ENCODE measurements around the gene MAP2K1. TPM values are rescaled to one million over a fixed set of nuclear protein-coding genes. Genes with fewer than 3 reads are reported as not detected.

The MAP2K1 gene
- total RNA-seq, 1 donor from 2014 or later = 21.2 TPM

GRCh38 chr15:66405007-66405406, 18.3 kb downstream of the MAP2K1 start:
- H3K36me3 ChIP-seq = no peaks in the 10 kb centered on the region
- no peak overlapping the region for H3K4me3 ChIP-seq
- intact Hi-C loops (cut with DNase I) = no loop called here
- H3K27ac ChIP-seq = no peak overlapping the region
- TF ChIP-seq, protein P1, sequence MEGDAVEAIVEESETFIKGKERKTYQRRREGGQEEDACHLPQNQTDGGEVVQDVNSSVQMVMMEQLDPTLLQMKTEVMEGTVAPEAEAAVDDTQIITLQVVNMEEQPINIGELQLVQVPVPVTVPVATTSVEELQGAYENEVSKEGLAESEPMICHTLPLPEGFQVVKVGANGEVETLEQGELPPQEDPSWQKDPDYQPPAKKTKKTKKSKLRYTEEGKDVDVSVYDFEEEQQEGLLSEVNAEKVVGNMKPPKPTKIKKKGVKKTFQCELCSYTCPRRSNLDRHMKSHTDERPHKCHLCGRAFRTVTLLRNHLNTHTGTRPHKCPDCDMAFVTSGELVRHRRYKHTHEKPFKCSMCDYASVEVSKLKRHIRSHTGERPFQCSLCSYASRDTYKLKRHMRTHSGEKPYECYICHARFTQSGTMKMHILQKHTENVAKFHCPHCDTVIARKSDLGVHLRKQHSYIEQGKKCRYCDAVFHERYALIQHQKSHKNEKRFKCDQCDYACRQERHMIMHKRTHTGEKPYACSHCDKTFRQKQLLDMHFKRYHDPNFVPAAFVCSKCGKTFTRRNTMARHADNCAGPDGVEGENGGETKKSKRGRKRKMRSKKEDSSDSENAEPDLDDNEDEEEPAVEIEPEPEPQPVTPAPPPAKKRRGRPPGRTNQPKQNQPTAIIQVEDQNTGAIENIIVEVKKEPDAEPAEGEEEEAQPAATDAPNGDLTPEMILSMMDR (IDR thresholded peaks at IDR 0.05) = no peak
- H3K4me1 ChIP-seq = peaks cover 8 to 21% of the 10 kb centered on the region in 2 donors
- H3K27me3 ChIP-seq = no peaks in the 10 kb centered on the region
- DNase-seq (ENCODE audit: low spot score in 2 of 2) = no peak
- no peaks in the 10 kb centered on the region for H3K9me3 ChIP-seq

DNA sequence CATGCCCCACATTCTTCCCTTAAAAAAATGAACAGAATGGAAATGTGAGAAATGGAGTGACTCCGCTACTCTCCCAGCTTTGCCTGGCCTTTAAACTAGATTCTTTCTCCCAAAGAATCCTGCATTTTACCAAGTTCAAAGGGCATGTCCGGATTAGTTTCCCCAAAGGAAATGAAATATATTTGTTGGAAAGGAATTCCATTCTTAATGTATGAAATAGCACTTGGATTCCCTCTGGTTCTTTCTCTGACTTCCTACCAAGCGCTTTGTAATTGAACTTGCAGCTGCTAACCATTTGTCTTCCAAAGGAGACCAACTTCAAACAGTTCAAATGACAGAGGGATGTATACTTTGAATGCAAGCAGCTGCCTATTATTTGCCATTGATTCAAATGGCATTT, 18.9 kb downstream of the MAP2K1 start:
- no peak for DNase-seq (ENCODE audit: low spot score in 2 of 2)
- no peak overlapping the region for H3K4me3 ChIP-seq
- TF ChIP-seq, protein P1 (IDR thresholded peaks at IDR 0.05) = no peak
- intact Hi-C loops (cut with DNase I) = no loop called here
- no peaks in the 10 kb centered on the region for H3K27me3 ChIP-seq
- H3K4me1 ChIP-seq = peaks cover 8 to 22% of the 10 kb centered on the region in 2 donors
- H3K27ac ChIP-seq = peak overlapping the region in 1 of 2 donors; percentile 41
- H3K36me3 ChIP-seq = no peaks in the 10 kb centered on the region
- H3K9me3 ChIP-seq = no peaks in the 10 kb centered on the region

DNA sequence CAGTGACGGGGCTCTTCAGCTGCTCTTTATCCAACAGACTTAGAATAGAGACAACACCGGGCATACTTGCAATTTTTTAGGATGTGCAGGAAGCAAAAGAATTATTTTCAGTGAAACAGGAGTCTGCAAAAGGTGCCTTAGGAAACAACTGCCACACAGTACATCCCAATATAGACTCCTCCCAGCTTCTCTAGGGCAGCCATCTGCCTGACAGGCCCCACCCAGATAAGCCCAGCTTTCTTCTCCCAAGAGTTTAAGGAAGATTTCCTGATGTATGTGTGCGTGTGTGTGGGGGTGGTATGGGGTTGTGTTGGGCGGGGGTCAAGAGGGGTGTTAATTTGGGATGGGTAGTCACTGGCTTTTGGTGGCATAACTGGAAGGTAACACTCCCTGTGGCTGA, 21.5 kb downstream of the MAP2K1 start:
- Histone ChIP-seq H3K9me3 (no peaks in the 10 kb centered on the region), H3K4me3 (no peak overlapping the region), H3K4me1 (peaks cover 8 to 23% of the 10 kb centered on the region in 2 donors), H3K27ac (no peak overlapping the region), H3K36me3 (no peaks in the 10 kb centered on the region), H3K27me3 (no peaks in the 10 kb centered on the region)
- DNase-seq (ENCODE audit: low spot score in 2 of 2) = no peak
- intact Hi-C loops (cut with DNase I) = no loop called here
- TF ChIP-seq, protein P1 (IDR thresholded peaks at IDR 0.05) = no peak

DNA sequence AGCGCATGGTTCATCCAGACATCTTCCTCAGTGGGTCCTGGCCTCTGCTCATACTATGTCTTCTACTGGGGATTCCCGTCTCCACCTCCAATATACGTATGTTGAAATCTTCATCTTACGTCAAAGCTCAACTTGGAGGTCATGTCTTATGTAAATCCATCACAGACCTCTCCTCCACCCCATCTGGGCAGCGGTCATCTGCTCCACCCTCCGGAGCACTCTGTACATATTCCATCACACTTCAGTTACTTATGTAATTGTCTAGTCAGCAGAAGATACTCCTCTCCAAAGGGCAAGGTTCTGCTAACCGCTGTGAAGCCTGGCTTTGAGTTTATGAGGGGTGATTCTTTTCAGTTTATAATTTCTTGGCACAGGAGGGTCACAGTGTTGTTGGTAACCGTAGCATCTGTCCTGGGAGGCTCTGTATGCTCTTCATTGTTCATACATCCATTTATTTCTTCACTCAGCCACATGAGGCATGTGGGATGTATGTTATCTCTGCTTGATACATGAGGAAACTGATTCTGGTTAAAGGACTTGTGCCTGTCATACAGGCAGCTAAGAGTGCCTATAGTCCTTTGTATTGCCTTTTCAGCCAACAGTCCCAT, 22.1 kb downstream of the MAP2K1 start:
- no peak overlapping the region for H3K27ac ChIP-seq
- H3K4me1 ChIP-seq = peaks cover 8 to 23% of the 10 kb centered on the region in 2 donors
- no peaks in the 10 kb centered on the region for H3K27me3 ChIP-seq
- no peak overlapping the region for H3K4me3 ChIP-seq
- H3K36me3 ChIP-seq = no peaks in the 10 kb centered on the region
- no peaks in the 10 kb centered on the region for H3K9me3 ChIP-seq
- intact Hi-C loops (cut with DNase I) = no loop called here
- DNase-seq (ENCODE audit: low spot score in 2 of 2) = no peak
- TF ChIP-seq, protein P1 (IDR thresholded peaks at IDR 0.05) = no peak

GRCh38 chr15:66409565-66410108, 22.9 kb downstream of the MAP2K1 start:
- TF ChIP-seq, protein P1 (IDR thresholded peaks at IDR 0.05) = no peak
- DNase-seq (ENCODE audit: low spot score in 2 of 2) = no peak
- no peaks in the 10 kb centered on the region for H3K36me3 ChIP-seq
- H3K4me1 ChIP-seq = peaks cover 8 to 18% of the 10 kb centered on the region in 2 donors
- no peaks in the 10 kb centered on the region for H3K9me3 ChIP-seq
- H3K27me3 ChIP-seq = no peaks in the 10 kb centered on the region
- no peak overlapping the region for H3K4me3 ChIP-seq
- intact Hi-C loops (cut with DNase I) = no loop called here
- no peak overlapping the region for H3K27ac ChIP-seq

All from ascending aorta (tissue), 2 donors.